Neutrophil (primary cell): ENCODE results near the gene TRIM60.
"Not testable (repeated sequence)": the region's sequence is repeated elsewhere in the genome, so short reads cannot be mapped to it uniquely, and the experiment has no call there.

Experiments used
- H3K27ac ChIP-seq: fragments of 200-600 bp; sonication (generic); 2 replicates; pipeline ENCODE4 v1.5.1; 2016; ENCODE audit warnings: mild to moderate bottlenecking, moderate library complexity
- H3K27me3 ChIP-seq: fragments of 200-600 bp; sonication (generic); 2 replicates; pipeline ENCODE4 v1.6.0; 2016; ENCODE audit warnings: mild to moderate bottlenecking
- H3K36me3 ChIP-seq: fragments of 200-600 bp; sonication (generic); 2 replicates; pipeline ENCODE4 v1.5.1; 2017
- H3K4me1 ChIP-seq, 2 experiments: fragments of 200-600 bp in 1 of 2; sonication (generic) in 1 of 2; 1 replicate in 1 of 2; 2 replicates in 1 of 2; pipeline versions ENCODE4 v1.5.1 to v1.6.1; 2013 to 2016; ENCODE audit warnings: low read depth in 1 of 2, low read length in 1 of 2, mild to moderate bottlenecking in 1 of 2, moderate library complexity in 1 of 2; ENCODE audit not compliant: control insufficient read depth in 1 of 2, insufficient read depth in 1 of 2
- H3K4me3 ChIP-seq, 2 experiments: fragments of 200-600 bp in 1 of 2; sonication (generic) in 1 of 2; 1 replicate in 1 of 2; 2 replicates in 1 of 2; pipeline ENCODE4 v1.5.1; 2013 to 2016; ENCODE audit warnings: low read depth in 1 of 2, low read length in 1 of 2, mild to moderate bottlenecking in 1 of 2, moderate library complexity in 1 of 2
- H3K9me3 ChIP-seq: fragments of 200-600 bp; sonication (generic); 2 replicates; pipeline ENCODE4 v1.5.1; 2016
- TF ChIP-seq, protein P1 (sequence below): fragments of 200-600 bp; sonication (generic); IDR thresholded peaks from 2 replicates; pipeline ENCODE4 v1.5.1; 2016; ENCODE audit warnings: antibody characterized with exemption

The TRIM60 gene

GRCh38 chr4:165031436-165032211 is at the start of gene TRIM60:
Gene TRIM60, plus strand, starts transcription at chr4:165031999. Its CDS starts 8,074 bp downstream, at chr4:165040073.
- no peaks in the 10 kb centered on the region for H3K27me3 ChIP-seq
- H3K4me1 ChIP-seq: no peaks in the 10 kb centered on the region
- H3K27ac ChIP-seq: no peak within 1 kb of the TSS
- TF ChIP-seq, protein P1, sequence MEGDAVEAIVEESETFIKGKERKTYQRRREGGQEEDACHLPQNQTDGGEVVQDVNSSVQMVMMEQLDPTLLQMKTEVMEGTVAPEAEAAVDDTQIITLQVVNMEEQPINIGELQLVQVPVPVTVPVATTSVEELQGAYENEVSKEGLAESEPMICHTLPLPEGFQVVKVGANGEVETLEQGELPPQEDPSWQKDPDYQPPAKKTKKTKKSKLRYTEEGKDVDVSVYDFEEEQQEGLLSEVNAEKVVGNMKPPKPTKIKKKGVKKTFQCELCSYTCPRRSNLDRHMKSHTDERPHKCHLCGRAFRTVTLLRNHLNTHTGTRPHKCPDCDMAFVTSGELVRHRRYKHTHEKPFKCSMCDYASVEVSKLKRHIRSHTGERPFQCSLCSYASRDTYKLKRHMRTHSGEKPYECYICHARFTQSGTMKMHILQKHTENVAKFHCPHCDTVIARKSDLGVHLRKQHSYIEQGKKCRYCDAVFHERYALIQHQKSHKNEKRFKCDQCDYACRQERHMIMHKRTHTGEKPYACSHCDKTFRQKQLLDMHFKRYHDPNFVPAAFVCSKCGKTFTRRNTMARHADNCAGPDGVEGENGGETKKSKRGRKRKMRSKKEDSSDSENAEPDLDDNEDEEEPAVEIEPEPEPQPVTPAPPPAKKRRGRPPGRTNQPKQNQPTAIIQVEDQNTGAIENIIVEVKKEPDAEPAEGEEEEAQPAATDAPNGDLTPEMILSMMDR: no peak
- no peak within 1 kb of the TSS for H3K4me3 ChIP-seq
- no peaks in the 10 kb centered on the region for H3K9me3 ChIP-seq
- H3K36me3 ChIP-seq: no peaks in the 10 kb centered on the region

DNA sequence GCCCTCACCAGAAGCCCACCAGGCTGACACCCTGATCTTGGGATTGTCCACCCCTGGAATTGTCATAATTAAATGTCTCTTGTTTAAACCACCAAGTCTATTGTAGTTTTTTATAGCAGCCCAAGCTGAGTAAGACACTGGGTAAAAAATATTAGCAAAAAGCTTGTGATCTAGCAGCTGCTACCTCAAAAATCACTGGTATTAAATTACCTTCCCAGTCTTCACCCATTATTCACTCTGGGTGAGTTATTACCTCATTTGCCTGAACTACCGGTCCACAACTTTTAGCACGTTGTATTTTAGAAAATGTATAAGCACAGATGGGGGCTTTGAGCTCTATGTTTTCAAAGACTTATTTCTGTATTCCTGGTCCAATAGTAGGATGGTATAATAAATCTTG is 42.3 kb upstream of the TRIM60 start:
- Histone ChIP-seq H3K4me3 (no peak overlapping the region), H3K36me3 (no peaks in the 10 kb centered on the region), H3K4me1 (no peaks in the 10 kb centered on the region), H3K9me3 (no peaks in the 10 kb centered on the region), H3K27me3 (no peaks in the 10 kb centered on the region), H3K27ac (no peak overlapping the region)
- TF ChIP-seq, protein P1: no peak

DNA sequence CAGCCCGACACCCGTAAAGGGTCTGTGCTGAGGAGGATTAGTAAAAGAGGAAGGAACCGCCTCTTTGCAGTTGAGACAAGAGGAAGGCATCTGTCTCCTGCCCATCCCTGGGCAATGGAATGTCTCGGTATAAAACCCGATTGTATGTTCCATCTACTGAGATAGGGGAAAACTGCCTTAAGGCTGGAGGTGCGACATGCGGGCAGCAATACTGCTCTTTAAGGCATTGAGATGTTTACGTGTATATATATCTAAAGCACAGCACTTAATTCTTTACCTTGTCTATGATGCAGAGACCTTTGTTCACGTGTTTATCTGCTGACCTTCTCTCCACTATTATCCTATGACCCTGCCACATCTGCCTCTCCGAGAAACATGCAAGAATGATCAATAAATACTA is 41.0 kb upstream of the TRIM60 start:
- not testable (repeated sequence) for H3K27ac ChIP-seq, H3K4me1 ChIP-seq, H3K36me3 ChIP-seq, H3K4me3 ChIP-seq, H3K9me3 ChIP-seq, H3K27me3 ChIP-seq

GRCh38 chr4:164996123-164996522 is 35.7 kb upstream of the TRIM60 start:
- H3K4me1 ChIP-seq, H3K36me3 ChIP-seq, H3K4me3 ChIP-seq, H3K9me3 ChIP-seq, H3K27ac ChIP-seq: not testable (repeated sequence)
- H3K27me3 ChIP-seq: peaks cover 10% of the 10 kb centered on the region

- Histone ChIP-seq H3K4me3 (no peak overlapping the region), H3K36me3 (no peaks in the 10 kb centered on the region), H3K9me3 (no peaks in the 10 kb centered on the region), H3K27ac (no peak overlapping the region), H3K27me3 (peaks cover 10% of the 10 kb centered on the region), H3K4me1 (no peaks in the 10 kb centered on the region)
- TF ChIP-seq, protein P1: no peak
These were observed 34.5 kb upstream of the TRIM60 start for GRCh38 chr4:164997324-164997723.

- no peaks in the 10 kb centered on the region for H3K9me3 ChIP-seq
- TF ChIP-seq, protein P1: no peak
- no peaks in the 10 kb centered on the region for H3K36me3 ChIP-seq
- no peaks in the 10 kb centered on the region for H3K4me1 ChIP-seq
- H3K4me3 ChIP-seq: no peak overlapping the region
- no peak overlapping the region for H3K27ac ChIP-seq
- peaks cover 10% of the 10 kb centered on the region for H3K27me3 ChIP-seq
These were observed 33.9 kb upstream of the TRIM60 start for GRCh38 chr4:164997941-164998340.

- not testable (repeated sequence) for H3K4me1 ChIP-seq, H3K4me3 ChIP-seq, H3K27ac ChIP-seq, H3K9me3 ChIP-seq, H3K36me3 ChIP-seq
- H3K27me3 ChIP-seq: peaks cover 10% of the 10 kb centered on the region
These were observed 33.2 kb upstream of the TRIM60 start for GRCh38 chr4:164998526-164999080.

DNA sequence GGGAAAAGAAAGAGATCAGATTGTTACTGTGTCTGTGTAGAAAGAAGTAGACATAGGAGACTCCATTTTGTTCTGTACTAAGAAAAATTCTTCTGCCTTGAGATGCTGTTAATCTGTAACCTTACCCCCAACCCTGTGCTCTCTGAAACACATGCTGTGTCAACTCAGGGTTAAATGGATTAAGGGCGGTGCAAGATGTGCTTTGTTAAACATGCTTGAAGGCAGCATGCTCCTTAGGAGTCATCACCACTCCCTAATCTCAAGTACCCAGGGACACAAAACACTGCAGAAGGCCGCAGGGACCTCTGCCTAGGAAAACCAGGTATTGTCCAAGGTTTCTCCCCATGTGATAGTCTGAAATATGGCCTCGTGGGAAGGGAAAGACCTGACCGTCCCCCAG is 29.8 kb upstream of the TRIM60 start:
- H3K27me3 ChIP-seq: peaks cover 10% of the 10 kb centered on the region
- H3K9me3 ChIP-seq, H3K4me1 ChIP-seq, H3K27ac ChIP-seq, H3K4me3 ChIP-seq, H3K36me3 ChIP-seq: not testable (repeated sequence)
